NCI-H2171 treated with DMSO at 0.1 percent for 48 hours (cell line): ENCODE measurements around the gene POU6F2.

Experiments used
- DNase-seq: peaks from one replicate; lab custom pipeline; 2025; lab: John Stamatoyannopoulos, UW

The POU6F2 gene

GRCh38 chr7:39507866-39508551 is 530.3 kb downstream of the POU6F2 start:
- DNase-seq: no peak

GRCh38 chr7:39509436-39509835 is 531.7 kb downstream of the POU6F2 start:
- no peak for DNase-seq

GRCh38 chr7:39509912-39510311 is 532.2 kb downstream of the POU6F2 start:
- no peak for DNase-seq

DNA sequence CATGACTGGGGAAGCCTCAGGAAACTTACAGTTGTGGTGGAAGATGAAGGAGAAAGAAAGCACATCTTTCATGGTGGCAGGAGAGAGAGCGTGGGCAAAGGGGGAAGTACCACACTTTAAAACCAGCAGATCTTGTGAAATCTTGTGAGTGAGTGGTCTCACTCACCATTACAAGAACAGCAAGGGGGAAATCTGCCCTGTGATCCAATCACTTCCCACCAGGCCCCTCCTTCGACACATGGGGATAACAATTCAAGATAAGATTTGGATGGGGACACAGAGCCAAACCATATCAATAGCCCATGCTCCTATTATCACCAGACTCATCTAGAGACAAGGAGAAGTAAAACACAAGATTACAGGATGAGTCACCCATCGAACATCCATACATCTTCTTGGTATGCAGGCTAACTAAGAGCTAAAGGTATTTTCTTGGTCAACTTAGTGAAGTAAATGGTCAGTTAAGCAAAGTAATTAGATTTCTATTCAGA is 533.2 kb downstream of the POU6F2 start:
- no peak for DNase-seq

DNA sequence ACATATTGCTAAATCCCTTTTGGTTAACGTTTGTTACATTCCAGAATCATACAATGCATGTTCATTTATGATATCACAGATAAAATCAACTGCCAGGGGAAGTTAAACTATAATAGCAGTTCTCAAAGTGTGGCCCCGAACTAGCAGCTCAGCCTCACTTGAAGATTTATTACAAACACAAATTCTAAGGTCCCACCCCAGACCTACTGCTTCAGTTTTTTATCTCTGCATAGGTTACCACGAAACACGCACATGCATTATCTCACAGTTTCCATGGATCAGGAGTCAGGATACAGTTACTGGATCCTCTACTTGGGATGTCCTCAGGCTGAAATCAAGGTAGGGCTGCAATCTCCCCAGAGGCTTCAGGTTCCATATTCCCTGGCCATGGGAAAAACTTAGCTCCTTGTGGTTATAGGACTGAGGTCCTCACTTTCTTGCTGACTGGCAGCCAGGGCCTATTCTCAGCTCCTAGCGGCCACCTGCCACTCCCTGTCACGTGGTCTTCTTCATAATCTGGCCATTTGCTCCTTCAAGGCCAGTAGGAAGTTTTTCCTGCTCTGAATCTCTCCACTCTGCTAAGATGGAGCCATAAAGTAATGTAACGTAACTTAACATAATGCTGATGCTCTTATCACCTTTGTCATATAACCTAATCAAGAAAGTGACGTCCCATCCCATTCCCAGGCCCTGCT is 538.0 kb downstream of the POU6F2 start:
- DNase-seq: no peak

- DNase-seq: peak; percentile 15
These were observed 538.8 kb downstream of the POU6F2 start for GRCh38 chr7:39516498-39516897.

DNA sequence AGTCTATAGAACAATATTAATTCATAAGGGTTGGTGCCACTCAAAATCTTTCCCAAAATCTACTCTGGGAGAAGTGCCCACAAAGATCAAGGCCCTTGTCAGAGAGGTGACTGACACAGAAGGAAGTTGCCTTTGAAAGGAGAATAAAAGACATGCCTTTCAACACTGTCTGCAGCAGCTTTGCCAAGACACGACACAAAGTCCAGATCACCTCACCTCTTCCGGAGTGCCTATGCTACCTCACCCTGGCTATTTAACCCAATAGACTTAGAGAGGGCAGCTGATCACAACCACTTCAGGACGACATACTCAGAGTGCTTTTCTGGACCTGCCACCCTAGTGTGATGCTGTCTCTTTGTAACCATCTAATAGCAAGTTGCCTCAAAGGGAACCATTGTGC is 539.5 kb downstream of the POU6F2 start:
- DNase-seq: no peak
